Small intestine (tissue), 7 donors: ENCODE data around the gene AQP9. TPM values are rescaled to one million over a fixed set of nuclear protein-coding genes. Genes with fewer than 3 reads are reported as not detected.
"Not testable (repeated sequence)": the region's sequence is repeated elsewhere in the genome, so short reads cannot be mapped to it uniquely, and the experiment has no call there.

ENCODE experiments used
- DNase-seq, 2 donors: peaks; one replicate each; pipeline versions ENCODE4 v3.0.0 to v3.0.0-alpha.2; 2013
- FAIRE-seq: peaks from 2 replicates; lab custom pipeline; 2012; peaks lifted over from hg19 to GRCh38; lab: Jason Lieb, UNC
- H3K27ac ChIP-seq, 3 donors: one replicate each; pipeline ENCODE4 v1.5.1; 2013; ENCODE audit warnings: low read length in 2 of 3, mild to moderate bottlenecking in 2 of 3, control low read depth in 1 of 3, inconsistent platforms in 1 of 3, low read depth in 1 of 3, moderate library complexity in 1 of 3
- H3K27me3 ChIP-seq, 3 donors: one replicate each; pipeline ENCODE4 v1.6.1; 2013; ENCODE audit warnings: low read length in 3 of 3, inconsistent platforms in 1 of 3; ENCODE audit not compliant: control insufficient read depth in 3 of 3, insufficient read depth in 3 of 3
- H3K36me3 ChIP-seq, 3 donors: one replicate each; pipeline ENCODE4 v1.6.1; 2013; ENCODE audit warnings: low read length in 3 of 3, inconsistent platforms in 1 of 3, low read depth in 1 of 3, mild to moderate bottlenecking in 1 of 3, moderate library complexity in 1 of 3; ENCODE audit not compliant: control insufficient read depth in 3 of 3, insufficient read depth in 2 of 3
- H3K4me1 ChIP-seq, 3 donors: one replicate each; pipeline ENCODE4 v1.6.1; 2013; ENCODE audit warnings: low read length in 2 of 3, inconsistent platforms in 1 of 3, low read depth in 1 of 3, mild to moderate bottlenecking in 1 of 3, moderate library complexity in 1 of 3; ENCODE audit not compliant: control insufficient read depth in 3 of 3, insufficient read depth in 2 of 3
- H3K4me3 ChIP-seq, 3 donors: one replicate each; pipeline ENCODE4 v1.5.1; 2013; ENCODE audit warnings: low read length in 3 of 3, control low read depth in 1 of 3, inconsistent platforms in 1 of 3, low read depth in 1 of 3, mild to moderate bottlenecking in 1 of 3, moderate library complexity in 1 of 3
- H3K9me3 ChIP-seq, 2 donors: one replicate each; pipeline ENCODE4 v1.6.1; 2013; ENCODE audit warnings: low read depth in 1 of 2, low read length in 1 of 2; ENCODE audit not compliant: control insufficient read depth in 2 of 2, insufficient read depth in 1 of 2
- WGBS, 3 donors: extraction: QIAGEN DNeasy Blood & Tissue Kit; methylation state at CpG; one replicate each; pipeline ENCODE4 v1.1.7; 2013; 5-methylcytosine and 5-hydroxymethylcytosine counted together
- polyA plus RNA-seq, 4 donors: library from polyadenylated mRNA; stranded (reverse) in 3 of 4; unstranded in 1 of 4; fragments of 200-250 nt in 3 of 4; fragments of 120-200 nt in 1 of 4; gene quantifications; one replicate each; pipeline versions ENCODE4 v1.2.1 to v1.2.3, GENCODE V29; 2013
- donor health status: healthy with polysubstance abuse.
- donor health status: control.
- donor health status: control.
- donor health status: Bipolar disorder and iron deficiency.
- donor health status: healthy.

The AQP9 gene
- polyA plus RNA-seq, 4 donors: 0.03 to 2.2 (median 0.46) TPM

- not testable (repeated sequence) for H3K4me1 ChIP-seq, FAIRE-seq, H3K36me3 ChIP-seq, H3K9me3 ChIP-seq, H3K27ac ChIP-seq, H3K4me3 ChIP-seq, H3K27me3 ChIP-seq, DNase-seq
- WGBS, 3 donors: 17 to 36% (median 28%) methylated on average over 5 of the region's 5 CpGs
Observed at GRCh38 chr15:58113358-58113757, 24.8 kb upstream of the AQP9 start.

GRCh38 chr15:58114388-58114787 lies 23.8 kb upstream of the AQP9 start:
- no peaks in the 10 kb centered on the region for H3K9me3 ChIP-seq
- H3K4me3 ChIP-seq: no peak overlapping the region
- FAIRE-seq (no peak), DNase-seq (no peak)
- no peaks in the 10 kb centered on the region for H3K4me1 ChIP-seq
- H3K27ac ChIP-seq: no peak overlapping the region
- WGBS, 3 donors: 65 to 76% (median 73%) methylated on average over 3 of the region's 3 CpGs
- peaks cover 0 to 6% (median 0%) of the 10 kb centered on the region in 3 donors for H3K27me3 ChIP-seq
- no peaks in the 10 kb centered on the region for H3K36me3 ChIP-seq

GRCh38 chr15:58114812-58115211 lies 23.4 kb upstream of the AQP9 start:
- Histone ChIP-seq H3K27me3 (peaks cover 0 to 3% (median 0%) of the 10 kb centered on the region in 3 donors), H3K4me3 (no peak overlapping the region), H3K27ac (no peak overlapping the region), H3K36me3 (no peaks in the 10 kb centered on the region), H3K9me3 (no peaks in the 10 kb centered on the region), H3K4me1 (no peaks in the 10 kb centered on the region)
- no peak for FAIRE-seq
- no peak for DNase-seq

DNA sequence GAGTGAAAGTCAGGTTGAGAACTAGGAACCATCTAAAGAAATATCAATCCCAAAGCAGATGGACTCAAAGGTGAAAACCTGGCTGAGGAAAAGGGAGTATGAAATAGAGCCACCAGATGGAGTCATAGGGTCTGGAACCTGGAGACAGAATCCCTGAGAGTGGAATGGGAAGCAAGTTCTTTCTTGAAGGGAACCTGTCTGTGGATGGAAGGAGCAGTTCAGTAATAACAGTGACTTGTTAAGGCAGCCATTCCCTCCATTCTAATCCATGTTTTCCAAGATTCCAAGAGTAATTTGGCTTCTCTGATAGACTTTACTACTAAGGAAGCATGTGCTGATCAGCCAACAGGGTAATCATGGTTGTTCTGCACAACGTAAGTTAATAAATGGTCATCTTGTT lies 22.5 kb upstream of the AQP9 start:
- Histone ChIP-seq H3K36me3 (no peaks in the 10 kb centered on the region), H3K4me1 (no peaks in the 10 kb centered on the region), H3K27me3 (peaks cover 0 to 3% (median 0%) of the 10 kb centered on the region in 3 donors), H3K27ac (no peak overlapping the region), H3K9me3 (no peaks in the 10 kb centered on the region), H3K4me3 (no peak overlapping the region)
- WGBS, 3 donors: 60 to 75% (median 65%) methylated on average over 1 of the region's 1 CpG
- peak in 1 of 2 donors; percentile 11 for DNase-seq
- no peak for FAIRE-seq

DNA sequence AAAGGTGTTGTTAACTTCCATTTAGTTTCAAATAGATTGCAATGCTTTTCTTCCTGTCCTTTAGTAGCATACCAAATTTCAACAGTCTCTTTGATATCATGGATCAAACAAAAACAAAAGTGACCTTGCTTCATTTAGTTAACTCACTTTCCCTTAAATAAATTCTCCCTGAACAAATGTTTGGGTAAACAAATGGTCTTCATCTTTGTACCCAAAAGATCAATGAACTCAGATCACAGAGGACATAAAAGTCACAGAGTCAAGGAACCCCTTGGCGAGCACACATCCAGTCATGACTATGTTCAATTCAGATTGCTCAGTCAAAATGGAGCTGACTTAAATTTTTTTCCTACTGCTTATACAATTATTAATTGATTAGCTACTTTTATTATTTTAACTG lies 20.6 kb upstream of the AQP9 start:
- no peaks in the 10 kb centered on the region for H3K4me1 ChIP-seq
- FAIRE-seq (no peak), DNase-seq (no peak)
- H3K27me3 ChIP-seq: peaks cover 0 to under 1% (median 0%) of the 10 kb centered on the region in 3 donors
- 84 to 87% (median 85%) methylated on average over 1 of the region's 1 CpG for WGBS, 3 donors
- no peaks in the 10 kb centered on the region for H3K9me3 ChIP-seq
- H3K36me3 ChIP-seq: no peaks in the 10 kb centered on the region
- no peak overlapping the region for H3K27ac ChIP-seq
- no peak overlapping the region for H3K4me3 ChIP-seq

DNA sequence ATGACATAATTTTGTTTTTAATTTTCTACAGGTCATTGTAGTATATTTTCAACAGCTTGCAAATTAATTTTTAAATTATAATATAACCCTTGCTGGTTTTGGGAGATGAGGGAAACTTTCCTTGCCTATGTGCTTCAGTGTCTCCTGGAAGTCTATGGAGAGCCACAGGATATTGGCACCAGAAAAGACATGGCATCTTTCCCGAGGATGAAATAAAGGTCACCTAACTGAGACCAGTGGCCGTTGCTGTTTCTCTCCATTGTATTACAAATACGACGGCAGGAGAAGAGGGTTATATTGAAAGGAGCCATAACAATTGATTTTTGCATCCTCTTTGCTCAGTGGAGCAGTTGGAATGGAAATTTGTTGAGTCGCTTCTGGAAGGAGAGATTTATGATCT lies 19.9 kb upstream of the AQP9 start:
- Histone ChIP-seq H3K4me1 (no peaks in the 10 kb centered on the region), H3K36me3 (no peaks in the 10 kb centered on the region), H3K27ac (no peak overlapping the region), H3K9me3 (no peaks in the 10 kb centered on the region), H3K4me3 (no peak overlapping the region), H3K27me3 (no peaks in the 10 kb centered on the region)
- WGBS, 3 donors: 61 to 71% (median 64%) methylated on average over 5 of the region's 5 CpGs
- FAIRE-seq (no peak), DNase-seq (no peak)

- no peaks in the 10 kb centered on the region for H3K9me3 ChIP-seq
- no peak overlapping the region for H3K27ac ChIP-seq
- no peaks in the 10 kb centered on the region for H3K27me3 ChIP-seq
- WGBS, 3 donors: 90 to 95% (median 91%) methylated on average over 1 of the region's 1 CpG
- no peaks in the 10 kb centered on the region for H3K4me1 ChIP-seq
- H3K4me3 ChIP-seq: no peak overlapping the region
- no peaks in the 10 kb centered on the region for H3K36me3 ChIP-seq
- no peak for FAIRE-seq
- DNase-seq: no peak
Observed at GRCh38 chr15:58119016-58119415, 19.2 kb upstream of the AQP9 start.

- H3K9me3 ChIP-seq: peaks cover 0 to 5% of the 10 kb centered on the region in 2 donors
- no peaks in the 10 kb centered on the region for H3K4me1 ChIP-seq
- H3K27ac ChIP-seq: no peak overlapping the region
- DNase-seq: no peak
- H3K36me3 ChIP-seq: no peaks in the 10 kb centered on the region
- no peaks in the 10 kb centered on the region for H3K27me3 ChIP-seq
- 81 to 91% (median 89%) methylated on average over 1 of the region's 1 CpG for WGBS, 3 donors
- no peak overlapping the region for H3K4me3 ChIP-seq
- FAIRE-seq: no peak
Observed at GRCh38 chr15:58124585-58124984, 13.6 kb upstream of the AQP9 start.

DNA sequence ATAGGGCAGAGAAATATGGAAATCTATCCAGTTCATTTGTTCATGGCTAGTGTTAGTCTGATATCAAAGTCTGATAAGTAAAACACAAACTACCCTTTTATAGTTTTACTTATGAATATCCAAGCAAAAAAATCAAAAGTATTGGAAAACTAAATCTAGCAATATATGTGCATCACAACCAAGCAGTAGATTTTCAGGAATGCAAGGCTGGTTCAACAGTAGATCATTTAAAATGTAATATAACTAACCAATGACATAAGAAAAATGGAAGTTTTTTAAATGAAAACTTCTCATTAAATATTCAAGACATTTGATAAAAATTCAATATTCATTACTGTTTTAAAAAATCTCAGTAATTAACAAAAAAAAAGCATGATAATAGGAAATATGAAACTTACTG lies 12.8 kb upstream of the AQP9 start:
- FAIRE-seq (no peak), DNase-seq (no peak)
- Histone ChIP-seq H3K4me1 (no peaks in the 10 kb centered on the region), H3K27me3 (no peaks in the 10 kb centered on the region), H3K4me3 (no peak overlapping the region), H3K27ac (no peak overlapping the region), H3K36me3 (no peaks in the 10 kb centered on the region), H3K9me3 (peaks cover 0 to 5% of the 10 kb centered on the region in 2 donors)
